BJ (cell line): Measurements from ENCODE around the gene SWSAP1. TPM values are rescaled to one million over a fixed set of nuclear protein-coding genes. Genes with fewer than 3 reads are reported as not detected.

Experiments
- CTCF ChIA-PET: fragments of 350-600 bp; formaldehyde crosslinking; extraction: SDS; loops from one replicate; lab custom pipeline; 2021; ENCODE audit warnings: antibody characterized with exemption, inconsistent platforms; lab: Yijun Ruan, JAX
- POLR2A ChIA-PET: fragments of 300-600 bp; sonication (Branson Sonifier 250); formaldehyde crosslinking; extraction: SDS; loops from one replicate; lab custom pipeline; 2021; ENCODE audit warnings: antibody characterized with exemption; lab: Charles Lee
- DNase-seq: peaks from one replicate; pipeline ENCODE4 v3.0.0-alpha.2; 2011; ENCODE audit warnings: low read depth
- H3K27me3 ChIP-seq: 2 replicates; pipeline ENCODE4 v1.6.0; 2011; ENCODE audit warnings: low read length; ENCODE audit not compliant: control insufficient read depth, insufficient read depth
- H3K36me3 ChIP-seq: 2 replicates; pipeline ENCODE4 v1.5.1; 2011; ENCODE audit warnings: low read length; ENCODE audit not compliant: control insufficient read depth, insufficient read depth
- H3K4me3 ChIP-seq: 2 replicates; pipeline ENCODE4 v1.5.1; 2011; ENCODE audit warnings: low read depth, mild to moderate bottlenecking, control low read depth, low read length
- polyA plus RNA-seq: library from polyadenylated mRNA; depleted of rRNA; stranded (reverse); fragments of >200 nt; gene quantifications from 2 replicates; pipeline ENCODE4 v1.2.3, GENCODE V29; 2011
- TF ChIP-seq, protein P1 (sequence below): IDR thresholded peaks from 2 replicates; pipeline ENCODE4 v1.5.1; 2011; ENCODE audit warnings: low read depth, mild to moderate bottlenecking, control low read depth, inconsistent platforms, low read length, moderate library complexity; ENCODE audit not compliant: insufficient read depth

SWSAP1 gene
- polyA plus RNA-seq, 1 experiment = 1.0 TPM

DNA sequence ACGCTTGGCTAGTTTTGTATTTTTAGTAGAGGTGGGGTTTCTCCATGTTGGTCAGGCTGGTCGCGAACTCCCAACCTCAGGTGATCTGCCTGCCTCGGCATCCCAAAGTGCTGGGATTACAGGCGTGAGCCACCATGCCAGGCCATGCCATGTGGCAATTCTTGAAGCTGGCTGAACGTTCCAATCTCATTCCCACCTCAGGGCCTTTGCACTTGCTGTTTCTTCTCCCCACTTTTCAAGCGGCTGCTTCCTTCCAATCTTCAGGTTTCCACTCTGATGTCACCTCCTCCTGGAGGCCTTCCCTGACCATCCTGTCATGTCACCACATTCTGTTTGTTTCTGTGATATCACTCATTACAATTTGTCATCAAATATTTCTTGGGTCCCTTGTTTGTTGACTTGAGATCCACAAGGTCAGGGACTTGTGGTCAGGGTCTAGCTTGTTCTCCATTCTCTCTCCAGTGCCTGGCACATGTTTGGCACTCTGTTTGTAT is 5.4 kb downstream of the SWSAP1 start:
- TF ChIP-seq, protein P1, sequence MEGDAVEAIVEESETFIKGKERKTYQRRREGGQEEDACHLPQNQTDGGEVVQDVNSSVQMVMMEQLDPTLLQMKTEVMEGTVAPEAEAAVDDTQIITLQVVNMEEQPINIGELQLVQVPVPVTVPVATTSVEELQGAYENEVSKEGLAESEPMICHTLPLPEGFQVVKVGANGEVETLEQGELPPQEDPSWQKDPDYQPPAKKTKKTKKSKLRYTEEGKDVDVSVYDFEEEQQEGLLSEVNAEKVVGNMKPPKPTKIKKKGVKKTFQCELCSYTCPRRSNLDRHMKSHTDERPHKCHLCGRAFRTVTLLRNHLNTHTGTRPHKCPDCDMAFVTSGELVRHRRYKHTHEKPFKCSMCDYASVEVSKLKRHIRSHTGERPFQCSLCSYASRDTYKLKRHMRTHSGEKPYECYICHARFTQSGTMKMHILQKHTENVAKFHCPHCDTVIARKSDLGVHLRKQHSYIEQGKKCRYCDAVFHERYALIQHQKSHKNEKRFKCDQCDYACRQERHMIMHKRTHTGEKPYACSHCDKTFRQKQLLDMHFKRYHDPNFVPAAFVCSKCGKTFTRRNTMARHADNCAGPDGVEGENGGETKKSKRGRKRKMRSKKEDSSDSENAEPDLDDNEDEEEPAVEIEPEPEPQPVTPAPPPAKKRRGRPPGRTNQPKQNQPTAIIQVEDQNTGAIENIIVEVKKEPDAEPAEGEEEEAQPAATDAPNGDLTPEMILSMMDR = no peak
- no peak overlapping the region for H3K4me3 ChIP-seq
- H3K27me3 ChIP-seq = no peaks in the 10 kb centered on the region
- POLR2A ChIA-PET = no interaction called here
- no peak for DNase-seq
- H3K36me3 ChIP-seq = no peaks in the 10 kb centered on the region
- CTCF ChIA-PET = interaction anchor here (1.0 to 4.4 kb wide), 7 partner anchors 10 to 103 kb away, joined by 3 to 21 read pairs (median 12); partner anchors contain the start of genes ODAD3 and PRKCSH

DNA sequence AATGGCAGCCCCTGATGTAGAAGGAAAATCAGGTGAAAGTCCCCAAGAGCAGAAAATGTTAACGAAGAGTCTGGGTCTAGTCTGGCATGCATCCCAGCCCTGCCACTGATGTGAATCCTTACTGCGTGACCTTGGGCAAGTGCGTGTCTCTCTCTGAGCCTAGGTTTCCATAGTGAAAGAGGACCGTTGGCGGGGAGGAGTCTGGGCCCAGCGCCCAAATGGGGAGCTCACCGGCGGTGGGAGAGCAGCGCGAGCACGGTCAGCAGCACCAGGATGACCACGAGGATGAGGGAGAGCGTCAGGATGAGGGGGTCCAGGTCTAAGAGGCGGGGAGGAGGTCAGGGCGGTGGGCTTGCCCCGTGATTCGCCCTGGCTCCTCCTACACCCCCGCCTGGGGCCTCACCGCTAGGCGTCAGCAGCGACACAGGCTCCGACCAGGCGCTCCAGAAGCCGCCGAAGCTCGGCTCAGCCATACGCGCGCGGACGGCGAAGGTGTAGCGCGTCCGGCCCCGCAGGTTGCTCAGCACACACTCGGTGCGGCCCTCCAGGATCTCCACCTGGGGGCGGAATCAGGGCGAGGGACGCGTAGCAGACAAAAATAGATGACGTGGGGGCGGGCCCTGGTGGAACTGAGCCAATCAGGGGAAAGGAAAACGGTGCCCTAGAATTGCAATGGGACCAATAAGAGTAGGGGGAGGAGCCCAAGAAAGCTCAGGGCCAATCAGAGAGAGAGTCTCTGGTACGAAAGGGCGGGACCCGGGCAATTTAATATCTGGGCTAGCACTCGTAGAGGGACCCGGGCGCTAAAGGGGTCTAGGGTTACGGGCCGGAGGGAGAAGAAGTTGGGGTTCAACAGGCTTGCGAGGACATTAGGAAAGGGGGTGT is 6.4 kb downstream of the SWSAP1 start:
- ChIA-PET CTCF (interaction anchor here (0.6 to 4.4 kb wide), 29 partner anchors 10 to 1101 kb away, joined by 3 to 27 read pairs (median 4); partner anchors contain the start of genes CCDC159, ODAD3, PRKCSH and RAB3D), POLR2A (no interaction called here)
- peak overlapping the region; percentile 75 for H3K4me3 ChIP-seq
- H3K27me3 ChIP-seq = no peaks in the 10 kb centered on the region
- TF ChIP-seq, protein P1 = peak; percentile 83
- H3K36me3 ChIP-seq = no peaks in the 10 kb centered on the region
- DNase-seq = peak; percentile 66

DNA sequence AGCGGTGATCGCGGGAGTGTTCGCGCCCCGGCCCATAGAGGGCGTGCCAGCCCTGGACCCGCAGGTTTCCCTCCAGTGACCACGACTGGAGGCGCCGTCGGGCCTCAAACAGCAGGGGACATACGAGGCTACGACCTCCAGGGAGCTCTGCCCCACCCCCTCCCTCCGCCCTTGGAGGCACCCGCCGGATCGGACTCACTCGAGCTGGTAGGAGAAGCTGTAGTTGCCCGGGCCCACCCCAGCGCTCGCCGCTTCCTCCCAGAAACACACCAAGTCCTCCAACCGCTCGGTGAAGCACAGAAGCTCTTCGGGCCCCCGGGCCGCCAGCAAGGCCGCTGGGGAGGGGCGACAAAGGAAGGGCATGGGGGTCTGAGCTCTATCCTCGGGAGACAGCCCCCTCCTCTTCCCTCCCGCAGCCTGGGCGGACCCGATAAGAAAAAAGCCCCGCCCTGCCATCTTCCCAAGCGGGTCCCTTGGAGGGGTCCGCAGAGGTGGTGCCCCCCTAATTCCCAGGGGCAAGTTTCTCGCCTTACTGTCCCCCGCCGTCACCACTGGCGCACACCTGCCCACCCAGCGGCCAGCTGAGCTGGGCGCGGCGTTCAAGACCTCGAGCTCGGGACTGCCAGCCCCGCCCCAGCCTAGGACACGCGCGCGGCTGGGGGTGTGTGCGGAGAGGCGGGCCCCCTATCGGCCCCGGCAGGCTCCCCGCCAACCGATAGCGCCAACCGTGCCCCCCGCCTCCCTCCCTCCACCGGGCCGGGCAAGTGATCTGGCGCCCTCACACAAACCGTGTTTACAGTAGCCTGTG is 8.6 kb downstream of the SWSAP1 start:
- POLR2A ChIA-PET = no interaction called here
- DNase-seq = no peak
- H3K4me3 ChIP-seq = no peak overlapping the region; the same call in 1 of the 2 replicates

DNA sequence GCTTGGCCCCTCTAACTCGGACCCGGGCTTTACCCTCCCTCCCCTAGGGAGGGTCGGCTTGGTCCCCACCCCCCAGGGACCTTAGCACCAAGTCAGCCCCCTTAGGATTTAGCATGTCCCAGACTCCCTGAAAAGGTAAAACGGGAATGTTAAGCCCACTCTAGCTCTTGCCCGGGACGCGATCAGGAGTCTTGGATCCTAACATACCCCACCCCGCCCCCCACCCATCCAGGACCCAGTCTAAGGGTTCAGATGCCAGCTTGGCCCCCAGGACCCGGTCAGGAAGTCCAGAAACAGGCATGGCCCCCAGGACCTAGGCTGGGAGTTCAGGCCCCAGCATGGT is 9.2 kb downstream of the SWSAP1 start:
- H3K4me3 ChIP-seq = peak overlapping the region; percentile 14; the same call in 1 of the 2 replicates

More for the DNA sequence above, 8.6 kb downstream of the SWSAP1 start:
- H3K36me3 ChIP-seq = no peaks in the 10 kb centered on the region
- H3K27me3 ChIP-seq = no peaks in the 10 kb centered on the region
- TF ChIP-seq, protein P1 = peak; percentile 80
- CTCF ChIA-PET = interaction anchor here (0.6 to 4.4 kb wide), 18 partner anchors 8 to 201 kb away, joined by 3 to 27 read pairs (median 4); partner anchors contain the start of genes RGL3 and SWSAP1

More for the DNA sequence above, 9.2 kb downstream of the SWSAP1 start:
- TF ChIP-seq, protein P1 = no peak
- Histone ChIP-seq H3K36me3 (no peaks in the 10 kb centered on the region), H3K27me3 (no peaks in the 10 kb centered on the region)
- POLR2A ChIA-PET = no interaction called here
- CTCF ChIA-PET = interaction anchor here (0.6 to 4.4 kb wide), 13 partner anchors 9 to 99 kb away, joined by 3 to 27 read pairs (median 6); partner anchors contain the start of genes ODAD3, PRKCSH, RGL3 and SWSAP1
- no peak for DNase-seq
